ENCODE measurements around the gene KRI1.

The KRI1 gene

DNA sequence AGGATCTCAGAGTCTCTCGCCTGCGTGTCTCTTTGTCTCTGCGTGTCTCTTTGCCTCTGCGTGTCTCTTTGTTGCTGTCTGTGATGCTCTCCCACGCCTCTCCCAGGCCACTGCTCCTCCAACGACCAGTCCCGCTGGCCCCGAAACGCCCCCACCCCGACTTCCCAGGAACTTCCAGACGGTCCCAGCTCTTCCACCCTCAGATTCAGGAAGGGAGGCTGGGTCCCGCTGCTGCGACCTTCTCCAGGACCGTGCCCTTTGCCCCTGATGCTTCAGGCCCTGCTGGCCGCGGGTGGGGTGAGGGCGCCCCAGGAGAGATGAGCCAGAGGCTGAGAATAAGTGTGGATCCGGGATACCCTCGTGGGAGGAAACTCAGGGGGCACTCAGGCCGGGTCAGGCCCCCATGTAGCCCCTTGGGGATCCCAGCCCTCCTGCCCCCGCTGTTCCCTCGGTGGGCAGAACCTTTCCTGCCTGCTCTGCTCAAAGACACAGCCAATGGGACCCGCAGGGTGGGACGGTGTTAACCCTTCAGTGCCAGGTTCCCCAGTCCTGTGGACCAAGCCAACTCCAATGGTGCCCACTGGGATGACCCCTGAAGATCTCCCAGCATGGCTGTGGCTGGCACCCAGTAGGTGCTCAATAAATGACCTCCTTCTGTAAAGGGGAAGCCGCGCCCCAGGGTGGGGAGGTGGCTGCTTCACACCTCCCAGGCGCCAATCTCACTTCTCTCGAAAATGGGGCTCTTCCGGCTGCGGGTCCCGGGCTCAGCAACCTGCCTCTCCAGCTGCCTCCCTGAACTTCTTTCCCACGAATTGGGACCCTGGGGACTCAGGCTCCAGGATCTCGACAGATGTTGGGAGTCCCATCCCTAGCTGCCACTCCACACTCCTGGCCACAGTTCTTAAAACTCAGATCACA lies 47.1 kb downstream of the KRI1 start:
- no peak for DNase-seq (ENCODE audit: low read depth in 2 of 2)

GRCh38 chr19:10517760-10518443 lies 47.9 kb downstream of the KRI1 start:
- DNase-seq (ENCODE audit: low read depth in 2 of 2): no peak

GRCh38 chr19:10517361-10517759 lies 48.5 kb downstream of the KRI1 start, which contains the start of gene S1PR5:
Gene S1PR5, minus strand, starts transcription at chr19:10517447. Its CDS starts 2,436 bp downstream, at chr19:10515011.
- DNase-seq (ENCODE audit: low read depth in 2 of 2): no peak

- DNase-seq (ENCODE audit: low read depth in 2 of 2): no peak
Measured at GRCh38 chr19:10516671-10517286, 49.0 kb downstream of the KRI1 start.

DNA sequence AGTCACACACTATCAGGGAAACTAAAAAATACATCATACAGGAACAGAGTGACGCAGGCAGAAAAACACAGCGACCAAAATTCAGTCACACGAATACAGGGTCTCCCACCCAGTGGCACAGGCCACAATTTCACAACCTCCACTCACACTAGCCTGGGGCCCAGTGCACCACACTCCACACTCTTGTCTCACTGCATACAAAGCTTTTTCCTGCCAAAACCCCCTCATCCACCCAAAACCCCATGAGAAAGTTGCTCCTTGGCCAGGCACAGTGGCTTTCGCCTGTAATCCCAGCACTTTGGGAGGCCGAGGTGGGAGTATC lies 49.8 kb downstream of the KRI1 start:
- DNase-seq (ENCODE audit: low read depth in 2 of 2): no peak

DNA sequence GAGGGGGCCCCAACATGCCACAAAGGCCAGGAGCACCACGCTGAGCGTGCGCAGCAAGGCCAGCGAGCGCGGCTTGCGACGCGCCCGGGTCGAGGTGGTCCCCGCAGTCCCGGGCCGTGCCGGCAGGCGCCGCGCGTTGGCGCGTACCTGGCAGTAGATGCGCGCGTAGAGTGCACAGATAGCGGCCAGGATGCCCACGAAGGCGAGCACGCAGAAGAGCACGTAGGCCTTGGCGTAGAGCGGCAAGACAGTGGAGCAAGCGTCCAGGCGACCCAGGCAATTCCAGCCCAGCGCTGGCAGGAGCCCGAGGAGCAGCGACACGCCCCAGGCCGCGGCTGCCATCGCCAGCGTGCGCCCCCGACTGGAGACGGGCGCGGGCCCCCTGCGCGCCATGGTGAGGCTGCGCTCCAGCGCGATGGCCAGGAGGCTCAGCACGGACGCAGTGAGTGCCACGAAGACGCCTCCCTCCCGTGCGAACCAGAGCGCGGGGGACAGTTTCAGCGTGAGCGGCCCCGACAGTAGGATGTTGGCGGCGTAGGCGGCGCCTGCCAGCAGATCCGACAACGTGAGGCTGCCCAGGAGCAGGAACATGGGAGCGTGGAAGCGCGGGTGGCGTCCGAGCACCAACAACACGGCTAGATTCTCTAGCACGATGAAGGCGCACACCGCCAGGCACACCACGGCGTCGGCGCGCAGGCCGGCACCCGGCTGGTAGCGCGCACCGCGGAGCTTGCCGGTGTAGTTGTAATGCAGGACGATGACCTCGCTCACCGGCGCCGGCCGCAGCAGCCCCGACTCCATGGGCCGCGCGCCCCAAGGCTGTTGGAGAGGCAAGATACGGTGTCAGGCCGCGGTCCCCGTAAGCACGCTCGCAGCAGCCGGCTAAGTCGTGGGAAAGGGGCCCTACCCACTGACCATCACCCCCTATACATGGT lies 51.3 kb downstream of the KRI1 start:
- no peak for DNase-seq (ENCODE audit: low read depth in 2 of 2)

DNA sequence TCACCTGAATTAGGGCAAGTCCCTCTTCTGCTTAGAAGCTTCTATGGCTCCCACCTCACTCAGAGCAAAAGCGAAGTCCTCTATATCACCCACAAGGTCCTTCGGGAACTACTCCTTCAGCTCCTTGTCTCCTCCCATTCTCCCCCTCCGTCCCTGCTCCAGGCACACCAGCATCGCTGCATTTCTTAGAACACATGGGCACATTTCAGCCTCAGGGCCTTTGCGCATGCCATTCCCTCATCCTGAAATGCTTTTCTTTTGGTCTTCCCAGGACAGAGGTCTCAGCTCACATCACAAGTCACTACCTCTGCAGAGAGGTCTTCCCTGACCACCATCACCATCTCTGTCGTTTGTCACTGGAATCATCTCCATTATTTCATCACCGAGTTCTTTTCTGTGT lies 52.6 kb downstream of the KRI1 start:
- DNase-seq (ENCODE audit: low read depth in 2 of 2): no peak

DNA sequence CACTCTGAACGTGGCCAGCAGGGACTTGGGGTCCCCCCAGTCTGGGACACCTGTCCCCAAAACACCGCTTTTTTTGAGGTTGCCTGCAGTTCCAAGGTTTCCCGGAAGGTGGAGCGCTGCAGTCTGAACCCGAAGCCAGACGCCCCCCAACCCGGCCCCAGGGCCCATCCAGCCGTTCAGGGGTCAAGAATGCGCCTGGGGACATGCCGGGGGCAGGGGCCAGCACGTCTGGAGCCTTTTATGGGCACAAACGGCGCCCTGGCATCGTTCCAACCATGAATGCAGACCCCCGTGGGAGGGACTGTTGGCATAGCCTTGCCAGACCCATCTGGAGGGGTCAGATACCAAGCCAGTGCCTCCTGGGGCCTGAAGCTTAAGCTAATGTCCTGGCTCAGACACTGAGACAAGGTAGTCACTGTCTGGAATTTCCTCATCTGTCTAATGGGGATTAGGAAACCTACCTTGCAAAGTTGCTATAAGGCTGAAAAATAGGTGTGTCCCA lies 55.5 kb downstream of the KRI1 start:
- peak in 1 of 2 experiments; percentile 58 for DNase-seq (ENCODE audit: low read depth in 2 of 2)

DNA sequence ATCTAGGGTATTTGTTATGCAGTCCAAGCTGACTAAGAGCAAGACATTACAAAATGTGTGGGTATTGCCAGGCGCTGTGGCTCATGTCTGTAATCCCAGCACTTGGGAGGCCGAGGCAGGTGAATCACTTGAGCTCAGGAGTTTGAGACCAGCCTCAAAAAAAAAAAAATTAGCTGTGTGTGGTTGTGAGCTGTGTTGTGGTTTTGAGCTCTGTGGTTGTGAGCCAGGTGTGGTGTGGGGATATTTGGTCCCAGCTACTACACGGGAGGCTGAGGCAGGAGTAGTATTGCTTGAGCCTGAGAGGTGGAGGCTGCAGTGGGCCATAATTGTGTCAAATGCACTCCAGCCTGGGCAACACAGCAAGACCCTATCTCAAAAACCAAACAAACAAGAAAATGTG lies 57.1 kb downstream of the KRI1 start:
- DNase-seq (ENCODE audit: low read depth in 2 of 2): no peak

DNA sequence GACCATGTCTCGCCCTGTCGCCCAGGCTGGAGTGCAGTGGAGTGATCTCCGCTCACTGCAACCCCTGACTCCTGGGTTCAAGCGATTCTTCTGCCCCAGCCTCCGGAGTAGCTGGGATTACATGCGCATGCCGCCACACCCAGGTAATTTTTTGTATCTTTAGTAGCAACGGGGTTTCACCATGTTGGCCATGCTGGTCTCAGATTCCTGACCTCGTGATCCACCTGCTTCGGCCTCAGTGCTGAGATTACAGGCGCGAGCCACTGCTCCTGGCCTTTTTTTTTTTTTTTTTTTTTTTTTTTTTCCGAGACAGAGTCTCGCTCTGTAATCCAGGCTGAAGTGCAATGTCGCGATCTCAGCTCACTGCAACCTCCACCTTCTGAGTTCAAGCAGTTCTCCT lies 57.8 kb downstream of the KRI1 start:
- no peak for DNase-seq (ENCODE audit: low read depth in 2 of 2)

GRCh38 chr19:10505583-10506229 lies 60.1 kb downstream of the KRI1 start:
- peak; percentile 58 to 89 for DNase-seq (ENCODE audit: low read depth in 2 of 2)

Measured in stimulated activated CD4-positive, alpha-beta T cell treated with anti-CD3 and anti-CD28 coated beads, Interleukin-12 subunit alpha, Interleukin-12 subunit beta, amount 100 ng/mL, for 24 hours (primary cell).